Rectal smooth muscle tissue (tissue), 1 donor: ENCODE measurements around the gene PIGT.

Experiments
- H3K27ac ChIP-seq: one replicate; pipeline ENCODE4 v1.7.0; 2013; ENCODE audit warnings: low read depth, low read length, inconsistent platforms
- H3K27me3 ChIP-seq: one replicate; pipeline ENCODE4 v1.7.0; 2013; ENCODE audit warnings: low read length; ENCODE audit not compliant: control insufficient read depth, insufficient read depth
- H3K36me3 ChIP-seq: one replicate; pipeline ENCODE4 v1.7.0; 2013; ENCODE audit warnings: low read length; ENCODE audit not compliant: control insufficient read depth, insufficient read depth
- H3K4me1 ChIP-seq: one replicate; pipeline ENCODE4 v1.7.0; 2013; ENCODE audit warnings: low read length; ENCODE audit not compliant: control insufficient read depth, insufficient read depth
- H3K4me3 ChIP-seq: one replicate; pipeline ENCODE4 v1.7.0; 2013; ENCODE audit warnings: low read length
- H3K9ac ChIP-seq: one replicate; pipeline ENCODE4 v1.7.0; 2013; ENCODE audit warnings: low read length

PIGT gene

DNA sequence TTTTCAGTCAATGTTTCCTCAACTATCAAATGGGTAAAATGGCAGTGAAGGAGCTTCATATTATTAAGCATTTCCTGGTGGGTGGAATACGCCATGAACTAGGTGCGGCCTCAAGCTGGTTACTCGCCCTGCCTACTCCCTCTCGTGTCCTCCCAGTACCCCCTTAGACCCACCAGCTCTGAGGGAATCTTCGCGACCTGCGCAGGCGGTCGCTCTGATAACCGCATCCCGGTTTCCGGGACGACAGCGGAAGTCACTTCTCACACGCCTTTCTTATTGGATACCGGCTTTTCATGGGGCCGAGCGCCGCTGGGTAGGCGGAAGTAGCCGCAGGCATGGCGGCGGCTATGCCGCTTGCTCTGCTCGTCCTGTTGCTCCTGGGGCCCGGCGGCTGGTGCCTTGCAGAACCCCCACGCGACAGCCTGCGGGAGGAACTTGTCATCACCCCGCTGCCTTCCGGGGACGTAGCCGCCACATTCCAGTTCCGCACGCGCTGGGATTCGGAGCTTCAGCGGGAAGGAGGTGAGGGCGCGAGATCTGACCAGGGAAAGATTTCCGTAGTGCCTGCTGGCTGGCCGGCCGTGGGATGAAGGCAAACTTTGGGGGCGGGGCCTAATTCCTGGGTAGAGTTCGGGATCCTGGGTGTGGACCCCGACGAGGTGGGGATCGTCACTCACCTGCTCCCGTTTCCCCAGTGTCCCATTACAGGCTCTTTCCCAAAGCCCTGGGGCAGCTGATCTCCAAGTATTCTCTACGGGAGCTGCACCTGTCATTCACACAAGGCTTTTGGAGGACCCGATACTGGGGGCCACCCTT lies at the start of gene PIGT:
TSS of gene PIGT (plus strand) at position 320 of the 816 bp plus-strand sequence. CDS start at position 336, 16 bp downstream.
- peaks cover 13% of the 10 kb centered on the region for H3K4me1 ChIP-seq
- no peaks in the 10 kb centered on the region for H3K27me3 ChIP-seq
- H3K27ac ChIP-seq = peak within 1 kb of the TSS; percentile 81
- peak within 1 kb of the TSS; percentile 98 for H3K4me3 ChIP-seq
- peak within 1 kb of the TSS; percentile 95 for H3K9ac ChIP-seq
- peaks cover 12% of the 10 kb centered on the region for H3K36me3 ChIP-seq

DNA sequence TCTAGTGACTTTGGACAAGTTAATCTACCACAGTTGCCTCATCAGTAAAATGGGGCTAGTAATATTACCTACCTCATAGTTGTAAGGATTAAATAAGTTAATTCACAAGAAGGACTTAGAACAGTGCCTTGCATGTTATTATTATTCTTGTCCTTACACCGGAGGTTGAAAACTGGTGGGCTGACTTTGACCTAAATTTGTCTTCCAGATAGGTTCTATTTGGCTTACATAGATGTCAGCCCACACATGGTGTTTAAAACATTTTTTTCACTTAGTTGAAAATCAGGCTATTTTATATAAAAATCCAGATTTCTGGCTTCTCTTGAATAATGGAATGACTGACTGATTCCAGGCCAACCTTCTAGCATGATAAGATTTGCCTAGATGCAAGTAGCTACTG lies 49.7 kb upstream of the PIGT start:
- H3K27ac ChIP-seq = no peak overlapping the region
- H3K9ac ChIP-seq = no peak overlapping the region
- H3K27me3 ChIP-seq = no peaks in the 10 kb centered on the region
- no peak overlapping the region for H3K4me3 ChIP-seq
- H3K36me3 ChIP-seq = peaks cover 22% of the 10 kb centered on the region
- peaks cover 11% of the 10 kb centered on the region for H3K4me1 ChIP-seq

DNA sequence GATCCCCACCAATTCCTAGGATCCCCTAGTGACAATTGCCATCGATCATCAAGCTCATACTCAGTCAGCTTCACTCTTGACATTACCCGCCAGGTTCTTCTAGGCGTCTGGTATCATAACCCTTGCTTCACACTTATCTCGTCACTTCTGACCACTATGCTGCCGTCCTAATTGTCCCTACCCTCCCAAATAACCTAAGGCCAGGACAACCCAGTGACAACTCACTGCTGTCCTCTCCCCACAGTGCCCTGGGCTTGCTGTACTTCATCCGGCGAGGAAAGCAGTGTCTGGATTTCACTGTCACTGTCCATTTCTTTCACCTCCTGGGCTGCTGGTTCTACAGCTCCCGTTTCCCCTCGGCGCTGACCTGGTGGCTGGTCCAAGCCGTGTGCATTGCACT lies 49.3 kb upstream of the PIGT start:
- Histone ChIP-seq H3K4me1 (peaks cover 11% of the 10 kb centered on the region), H3K36me3 (peaks cover 22% of the 10 kb centered on the region), H3K4me3 (no peak overlapping the region), H3K27me3 (no peaks in the 10 kb centered on the region), H3K9ac (no peak overlapping the region), H3K27ac (no peak overlapping the region)

DNA sequence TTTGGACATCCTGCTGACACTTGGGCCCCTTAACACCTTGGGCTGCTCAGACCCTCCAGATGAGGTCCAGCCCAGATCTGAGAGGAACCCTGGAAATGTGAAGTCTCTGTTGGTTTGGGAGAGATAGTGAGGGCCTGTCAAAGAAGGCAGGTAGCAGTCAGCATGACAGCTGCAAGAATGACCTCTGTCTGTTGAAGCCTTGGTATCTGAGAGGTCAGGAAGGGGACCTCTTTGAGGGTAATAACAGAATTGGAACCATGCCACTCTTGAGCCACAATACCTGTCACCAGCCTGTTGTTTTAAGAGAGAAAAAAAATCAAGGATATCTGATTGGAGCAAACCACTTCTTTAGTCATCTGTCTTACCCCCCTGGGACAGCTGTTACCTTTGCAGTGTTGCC lies 48.8 kb upstream of the PIGT start:
- no peak overlapping the region for H3K27ac ChIP-seq
- H3K36me3 ChIP-seq = peaks cover 22% of the 10 kb centered on the region
- no peak overlapping the region for H3K9ac ChIP-seq
- H3K4me3 ChIP-seq = no peak overlapping the region
- peaks cover 11% of the 10 kb centered on the region for H3K4me1 ChIP-seq
- no peaks in the 10 kb centered on the region for H3K27me3 ChIP-seq

DNA sequence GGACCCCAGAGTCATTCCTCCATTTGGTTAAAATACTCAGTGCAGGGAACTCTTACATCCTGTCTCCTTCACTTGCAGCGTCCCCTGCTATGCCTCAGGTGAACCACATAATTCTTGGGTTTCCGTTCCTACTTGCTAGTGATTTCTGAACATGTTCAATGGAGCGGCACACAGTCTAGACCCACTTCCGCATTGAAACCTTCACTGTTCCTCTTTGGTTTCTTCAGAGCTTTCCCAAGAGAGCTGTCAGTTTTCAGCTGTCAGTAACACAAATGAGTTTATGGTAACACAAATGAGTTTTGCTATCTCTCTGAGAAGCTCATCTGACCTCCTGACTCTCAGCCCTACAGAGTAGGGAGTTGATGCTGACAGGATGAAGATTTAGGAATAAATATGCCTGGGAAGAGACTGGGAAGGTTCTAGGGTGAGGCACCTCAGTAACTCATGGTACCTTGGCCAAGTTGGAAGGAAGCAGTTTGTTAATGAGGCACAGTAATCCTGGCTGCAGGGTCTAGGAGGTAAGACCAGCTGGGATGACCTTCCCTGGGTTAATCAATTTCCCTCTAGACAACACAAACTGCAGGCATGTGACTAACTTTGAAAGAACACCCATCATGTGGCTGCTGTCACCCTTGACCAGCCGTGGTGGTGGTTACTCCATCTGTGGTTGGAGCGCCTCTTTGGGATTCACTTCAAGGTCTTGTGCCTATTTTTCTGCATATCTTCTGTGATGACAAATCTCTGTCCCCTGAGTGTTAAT lies 47.5 kb upstream of the PIGT start:
- Histone ChIP-seq H3K4me1 (peaks cover 12% of the 10 kb centered on the region), H3K27me3 (no peaks in the 10 kb centered on the region), H3K27ac (no peak overlapping the region)

DNA sequence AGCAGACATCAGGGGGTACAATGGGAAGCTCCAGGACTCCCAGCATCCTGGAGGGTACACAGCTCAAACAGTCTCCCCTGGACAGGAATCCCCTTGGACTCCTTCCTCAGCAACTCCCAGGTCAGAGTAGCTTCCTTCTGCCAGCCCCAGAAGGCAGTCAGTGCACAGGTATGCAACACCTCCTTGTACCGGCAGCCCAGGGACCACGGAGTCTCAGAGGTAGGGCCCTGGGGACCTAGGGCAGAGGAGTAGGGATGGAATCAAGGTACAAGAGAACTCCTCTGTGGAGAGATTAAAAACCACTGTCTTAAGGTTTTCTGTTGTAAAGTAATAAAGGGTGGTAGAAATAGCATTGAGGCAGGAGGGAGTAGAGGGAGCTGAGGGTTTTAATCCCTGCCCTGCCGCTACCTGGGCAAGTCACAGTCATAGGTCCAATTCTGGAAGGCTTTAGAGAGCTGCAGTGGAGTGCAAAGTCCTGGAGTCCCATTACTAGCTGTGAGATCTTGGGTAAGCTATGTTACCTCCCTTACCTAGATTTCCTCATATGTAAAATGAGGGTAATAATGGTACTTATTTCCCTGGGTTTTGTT lies 45.3 kb upstream of the PIGT start:
- H3K36me3 ChIP-seq = peaks cover 19% of the 10 kb centered on the region
- no peaks in the 10 kb centered on the region for H3K27me3 ChIP-seq
- H3K9ac ChIP-seq = no peak overlapping the region
- H3K4me3 ChIP-seq = no peak overlapping the region
- H3K4me1 ChIP-seq = peaks cover 5% of the 10 kb centered on the region
- no peak overlapping the region for H3K27ac ChIP-seq

More for the DNA sequence above, 47.5 kb upstream of the PIGT start:
- H3K9ac ChIP-seq = no peak overlapping the region
- peaks cover 22% of the 10 kb centered on the region for H3K36me3 ChIP-seq
- H3K4me3 ChIP-seq = no peak overlapping the region

DNA sequence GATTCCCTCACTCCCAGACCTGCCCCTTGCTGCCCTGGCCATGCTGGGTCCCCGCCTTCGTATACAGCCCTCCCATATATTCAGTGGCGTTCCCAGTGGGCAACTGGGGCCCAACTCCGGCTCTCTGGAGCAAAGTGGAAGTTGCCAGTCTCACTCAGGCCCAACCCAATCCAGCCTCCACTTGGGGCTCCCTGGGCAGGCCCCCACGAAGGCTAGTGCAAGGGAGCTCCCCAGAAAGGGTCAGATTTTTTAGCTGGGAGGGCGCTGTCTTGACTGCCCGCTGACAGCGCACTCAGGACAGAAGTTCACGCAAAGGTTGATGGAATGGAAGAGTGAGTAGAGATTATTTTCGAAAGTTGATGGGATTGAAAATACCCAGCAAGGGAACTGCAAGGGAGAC lies 43.7 kb upstream of the PIGT start:
- Histone ChIP-seq H3K4me3 (no peak overlapping the region), H3K9ac (no peak overlapping the region), H3K27ac (peak overlapping the region; percentile 92), H3K27me3 (no peaks in the 10 kb centered on the region), H3K4me1 (peaks cover 5% of the 10 kb centered on the region), H3K36me3 (peaks cover 5% of the 10 kb centered on the region)

DNA sequence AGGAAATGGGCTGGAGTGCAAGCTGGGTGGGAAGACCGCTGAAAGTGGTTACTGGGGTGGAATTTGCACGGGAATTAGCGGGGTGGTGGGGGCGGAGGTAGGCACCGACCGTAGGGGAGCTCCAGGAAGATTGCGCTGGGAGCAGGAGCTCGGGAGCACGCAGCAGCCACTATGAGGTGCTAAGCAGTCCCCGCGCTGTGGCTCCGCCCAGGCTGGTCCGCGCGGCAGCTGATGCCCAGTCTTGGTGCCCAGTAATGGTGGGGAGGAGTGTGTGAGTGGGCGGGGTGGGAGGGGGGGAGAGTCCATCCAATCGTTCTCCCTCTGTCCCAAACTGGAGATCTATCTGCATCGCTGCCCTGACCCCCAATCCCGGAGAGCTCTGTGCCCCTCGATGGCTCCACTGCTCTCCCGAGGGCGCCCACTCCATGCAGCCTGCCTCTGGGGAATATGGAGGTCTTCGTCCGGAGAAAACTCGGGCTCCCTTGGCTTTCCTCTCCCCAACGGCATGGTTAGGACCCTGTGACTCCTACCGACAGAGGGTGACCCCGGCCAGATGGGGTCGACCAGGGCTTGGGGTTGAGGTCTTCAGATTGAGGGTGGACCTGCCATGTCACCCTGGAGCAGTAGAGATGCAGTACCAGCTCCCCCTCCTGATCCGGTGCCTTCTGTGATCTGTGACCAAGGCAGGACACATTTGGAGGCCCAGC lies 43.1 kb upstream of the PIGT start:
- peak overlapping the region; percentile 92 for H3K27ac ChIP-seq
- H3K36me3 ChIP-seq = no peaks in the 10 kb centered on the region
- H3K4me3 ChIP-seq = peak overlapping the region; percentile 82
- H3K27me3 ChIP-seq = no peaks in the 10 kb centered on the region
- peaks cover 5% of the 10 kb centered on the region for H3K4me1 ChIP-seq
- peak overlapping the region; percentile 32 for H3K9ac ChIP-seq

DNA sequence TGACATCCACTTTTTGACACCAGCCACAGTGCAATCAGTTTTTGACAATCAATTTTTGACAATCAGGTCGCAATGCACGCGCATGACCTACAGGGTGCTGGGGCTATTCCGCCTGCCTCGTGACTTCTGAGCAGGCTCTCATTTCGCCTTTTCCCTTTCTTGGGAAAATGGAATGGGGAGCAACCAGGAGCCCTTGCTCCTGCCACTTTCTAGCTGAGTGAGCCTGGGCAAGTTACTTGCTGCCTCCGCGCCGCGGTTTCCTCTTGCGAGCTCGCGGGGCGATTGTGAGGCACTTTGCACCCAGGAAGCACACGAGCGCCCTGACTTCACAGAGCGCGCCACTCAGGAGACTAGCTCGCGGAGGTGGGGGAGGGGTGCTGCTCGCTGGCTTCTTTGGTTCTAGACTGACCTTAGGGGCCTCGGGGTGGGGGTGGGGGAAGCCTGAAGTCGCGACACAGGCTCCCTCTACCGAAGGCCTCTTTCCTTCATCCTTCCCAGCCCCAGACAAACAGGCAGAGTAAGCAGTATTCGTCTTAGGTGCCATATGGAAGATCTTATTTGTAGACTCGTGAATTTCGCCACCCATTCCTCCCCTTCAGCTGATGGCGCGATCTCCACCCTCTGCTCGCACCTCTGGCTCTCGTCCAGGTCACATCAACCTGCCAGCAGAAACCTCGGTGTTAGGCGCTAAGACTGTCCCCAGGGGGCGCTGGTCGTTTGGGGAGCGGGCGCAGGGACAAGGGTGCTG lies 42.4 kb upstream of the PIGT start:
- no peaks in the 10 kb centered on the region for H3K27me3 ChIP-seq
- no peaks in the 10 kb centered on the region for H3K36me3 ChIP-seq
- H3K9ac ChIP-seq = peak overlapping the region; percentile 51
- H3K27ac ChIP-seq = peak overlapping the region; percentile 92
- H3K4me1 ChIP-seq = peaks cover 5% of the 10 kb centered on the region
- H3K4me3 ChIP-seq = peak overlapping the region; percentile 82

DNA sequence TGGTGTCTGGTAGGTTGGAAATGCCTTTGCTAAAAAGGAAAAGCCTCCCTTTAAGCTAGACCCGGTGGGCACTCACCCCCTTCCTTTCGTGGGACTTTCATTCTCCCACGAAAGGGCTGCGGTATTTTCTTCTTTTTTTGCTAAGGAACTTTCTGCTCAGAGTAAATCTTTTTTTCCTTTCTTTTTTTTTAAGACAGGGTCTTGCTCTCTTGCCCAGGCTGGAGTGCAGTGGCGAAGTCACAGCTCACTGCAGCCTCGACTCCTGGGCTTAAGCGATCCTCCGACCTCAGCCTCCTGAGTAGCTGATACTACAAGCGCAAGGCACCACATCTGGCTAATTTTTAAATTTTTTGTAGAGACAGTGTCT lies 41.9 kb upstream of the PIGT start:
- no peaks in the 10 kb centered on the region for H3K27me3 ChIP-seq
- no peaks in the 10 kb centered on the region for H3K36me3 ChIP-seq
- H3K4me1 ChIP-seq = peaks cover 5% of the 10 kb centered on the region
- no peak overlapping the region for H3K9ac ChIP-seq
- H3K4me3 ChIP-seq = peak overlapping the region; percentile 82
- peak overlapping the region; percentile 92 for H3K27ac ChIP-seq

DNA sequence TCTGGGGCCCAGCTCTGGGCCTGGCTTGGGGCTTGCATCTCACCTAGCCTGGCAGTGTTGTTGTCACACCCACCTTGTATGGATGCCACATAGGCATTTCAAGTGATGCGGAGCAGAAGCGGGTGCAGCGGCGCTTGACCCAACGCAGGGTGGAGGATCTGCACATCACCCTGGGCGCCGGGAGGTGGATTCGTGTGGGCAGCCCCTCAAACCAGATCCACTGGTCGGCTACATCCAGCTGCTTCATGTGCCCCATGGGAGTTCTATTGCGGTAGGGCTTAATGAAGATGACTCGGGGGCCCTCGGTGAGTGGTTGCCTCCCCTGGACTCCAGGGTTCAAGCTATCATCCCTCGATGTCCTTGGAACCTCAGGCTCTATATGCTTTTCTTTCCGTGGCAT lies 41.0 kb upstream of the PIGT start:
- H3K9ac ChIP-seq = no peak overlapping the region
- H3K4me1 ChIP-seq = peaks cover 5% of the 10 kb centered on the region
- H3K4me3 ChIP-seq = no peak overlapping the region
- H3K27ac ChIP-seq = no peak overlapping the region
- no peaks in the 10 kb centered on the region for H3K27me3 ChIP-seq
- H3K36me3 ChIP-seq = no peaks in the 10 kb centered on the region
